H7 (cell line): Measurements from ENCODE around the gene BRPF3. TPM values are rescaled to one million over a fixed set of nuclear protein-coding genes. Genes with fewer than 3 reads are reported as not detected.

Experiments
- DNase-seq: peaks from one replicate; pipeline ENCODE4 v3.0.0; 2012
- H3K27me3 ChIP-seq: 2 replicates; pipeline ENCODE4 v1.6.0; 2011; ENCODE audit warnings: mild to moderate bottlenecking, low read length; ENCODE audit not compliant: control insufficient read depth, insufficient read depth
- H3K36me3 ChIP-seq: replicated peaks from 2 replicates; pipeline ENCODE4 v1.5.1; 2011; ENCODE audit warnings: low read length; ENCODE audit not compliant: control insufficient read depth, insufficient read depth
- H3K4me3 ChIP-seq: 2 replicates; pipeline ENCODE4 v1.5.1; 2011; ENCODE audit warnings: low read depth, mild to moderate bottlenecking, control low read depth, low read length, moderate library complexity; ENCODE audit not compliant: insufficient read depth
- total RNA-seq: library from RNA; depleted of rRNA; stranded (reverse); fragments of >200 nt; shearing (Covaris generic); gene quantifications from 2 replicates; pipeline ENCODE4 v1.2.3, GENCODE V29; 2014

The BRPF3 gene
- total RNA-seq, 1 experiment from 2014 or later = 12.7 TPM

DNA sequence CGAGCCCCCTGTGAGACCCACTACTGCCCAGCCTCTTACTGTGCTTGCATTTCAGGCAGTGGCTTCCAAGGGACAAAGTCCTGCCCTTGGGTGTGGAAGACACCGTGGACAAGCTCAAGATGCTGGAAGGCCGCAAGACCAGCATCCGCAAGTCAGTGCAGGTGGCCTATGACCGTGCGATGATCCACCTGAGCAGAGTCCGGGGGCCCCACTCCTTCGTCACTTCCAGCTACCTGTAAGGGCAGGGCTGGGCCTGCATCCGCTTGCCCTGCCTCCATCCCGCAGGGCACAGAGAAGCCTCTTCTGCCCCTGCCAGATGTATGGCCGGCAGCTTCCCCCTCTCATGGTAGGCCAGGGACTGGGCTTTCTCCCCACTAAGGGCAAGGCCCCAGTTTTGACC lies 33.8 kb downstream of the BRPF3 start:
- no peak for DNase-seq
- H3K36me3 ChIP-seq = peaks cover 11% of the 10 kb centered on the region
- no peaks in the 10 kb centered on the region for H3K27me3 ChIP-seq
- H3K4me3 ChIP-seq = no peak overlapping the region

DNA sequence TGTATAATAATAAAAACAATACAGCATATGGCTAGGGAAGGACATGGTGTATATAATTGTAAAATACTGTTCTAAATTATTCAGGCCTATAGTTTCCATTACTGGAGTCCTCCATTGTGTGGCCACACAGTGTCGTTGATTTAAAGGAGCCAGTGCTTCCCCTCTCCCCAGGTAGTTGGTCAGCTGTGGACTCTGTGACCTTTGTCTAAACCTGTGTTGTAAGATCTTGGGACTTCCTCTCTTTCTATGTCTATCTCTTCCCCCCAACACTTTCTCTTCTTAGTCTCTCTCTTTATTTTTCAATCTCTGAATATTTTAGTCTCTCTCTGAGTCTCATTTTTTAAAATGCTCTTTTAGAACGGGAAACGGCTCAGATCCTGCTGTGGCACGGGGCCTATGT lies 35.6 kb downstream of the BRPF3 start:
- DNase-seq = no peak
- no peaks in the 10 kb centered on the region for H3K27me3 ChIP-seq
- no peak overlapping the region for H3K4me3 ChIP-seq
- H3K36me3 ChIP-seq = peaks cover 10% of the 10 kb centered on the region

DNA sequence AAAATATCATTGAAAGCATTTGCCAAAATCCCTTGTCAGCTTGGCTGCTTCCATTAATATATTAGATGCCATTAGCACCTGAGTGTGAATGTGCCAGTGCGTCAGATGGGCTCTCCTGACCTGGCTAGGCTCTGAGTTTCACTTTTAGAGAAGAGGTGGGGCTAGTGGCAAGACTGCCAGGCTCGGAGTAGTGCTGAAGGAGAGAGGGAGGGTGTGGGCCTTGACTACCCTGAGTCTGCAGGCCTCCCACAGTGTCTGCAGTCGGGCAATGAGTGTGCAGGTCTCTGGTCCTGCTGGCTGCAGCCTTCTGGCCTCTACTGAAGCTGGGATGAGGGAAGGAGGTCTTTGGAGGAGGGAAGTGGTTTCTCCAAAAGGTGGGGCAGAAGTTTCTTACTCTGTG lies 38.8 kb downstream of the BRPF3 start:
- Histone ChIP-seq H3K4me3 (no peak overlapping the region), H3K27me3 (no peaks in the 10 kb centered on the region), H3K36me3 (peaks cover 6% of the 10 kb centered on the region)
- peak; percentile 68 for DNase-seq

DNA sequence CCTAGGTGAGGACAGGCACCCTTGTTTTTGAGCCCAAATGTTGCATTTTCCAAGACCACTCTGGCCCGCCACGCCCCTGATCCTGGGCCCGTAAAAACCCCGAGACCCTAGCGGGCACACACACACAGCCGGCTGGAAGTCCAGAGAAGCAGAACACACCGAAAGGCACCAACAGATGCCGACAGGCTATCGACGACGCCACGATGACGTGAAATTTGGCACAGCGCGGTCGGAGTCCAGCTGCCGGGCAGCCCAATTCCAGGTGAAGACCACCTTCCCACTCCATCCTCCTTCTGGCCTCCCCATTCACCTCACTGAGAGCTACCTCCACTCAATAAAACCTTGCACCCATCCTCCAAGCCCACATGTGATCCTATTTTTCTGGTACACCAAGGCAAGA lies 39.3 kb downstream of the BRPF3 start:
- H3K4me3 ChIP-seq = no peak overlapping the region
- DNase-seq = no peak
- no peaks in the 10 kb centered on the region for H3K27me3 ChIP-seq
- peaks cover 3% of the 10 kb centered on the region for H3K36me3 ChIP-seq

DNA sequence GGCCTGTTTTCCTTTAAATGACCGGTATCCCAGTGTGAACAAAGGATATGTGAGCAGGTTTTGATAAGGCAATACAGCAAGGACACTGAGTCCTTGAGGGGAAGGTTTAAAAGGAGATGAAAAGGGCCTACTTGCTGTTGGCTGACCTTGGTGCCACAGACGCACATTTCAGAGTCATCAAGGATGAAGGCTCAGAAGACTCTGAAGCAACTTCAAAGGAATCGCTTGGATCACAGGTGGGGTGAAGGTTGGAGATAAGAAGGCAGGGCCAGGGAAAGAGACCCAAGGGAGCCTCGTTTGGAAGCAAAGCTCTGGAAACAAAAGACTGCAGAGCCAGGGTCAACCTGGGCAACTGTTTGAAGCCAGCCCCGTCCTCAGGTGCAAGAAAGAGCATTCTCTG lies 43.2 kb downstream of the BRPF3 start:
- no peak for DNase-seq
- no peaks in the 10 kb centered on the region for H3K36me3 ChIP-seq
- no peaks in the 10 kb centered on the region for H3K27me3 ChIP-seq
- no peak overlapping the region for H3K4me3 ChIP-seq

DNA sequence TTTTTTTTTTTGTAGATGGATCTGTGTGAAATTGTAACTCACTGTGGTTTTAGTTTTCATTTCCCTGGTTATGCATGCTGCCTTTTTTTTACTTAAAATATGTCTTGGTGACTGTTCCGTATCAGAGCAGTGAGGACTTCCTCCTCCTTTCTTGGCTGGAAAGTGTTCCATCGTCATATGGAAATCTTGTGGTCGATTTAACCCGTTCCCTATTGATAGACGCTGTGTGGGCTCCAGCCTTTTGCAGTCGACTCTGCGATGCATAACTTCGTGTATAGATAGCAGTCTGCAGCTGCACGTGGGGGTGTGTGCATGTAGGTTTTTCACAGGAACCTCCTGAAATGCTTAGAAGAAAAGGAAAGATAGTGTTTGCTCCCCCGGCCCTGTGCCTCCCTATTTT lies 45.2 kb downstream of the BRPF3 start:
- Histone ChIP-seq H3K27me3 (no peaks in the 10 kb centered on the region), H3K4me3 (no peak overlapping the region), H3K36me3 (no peaks in the 10 kb centered on the region)
- DNase-seq = no peak

DNA sequence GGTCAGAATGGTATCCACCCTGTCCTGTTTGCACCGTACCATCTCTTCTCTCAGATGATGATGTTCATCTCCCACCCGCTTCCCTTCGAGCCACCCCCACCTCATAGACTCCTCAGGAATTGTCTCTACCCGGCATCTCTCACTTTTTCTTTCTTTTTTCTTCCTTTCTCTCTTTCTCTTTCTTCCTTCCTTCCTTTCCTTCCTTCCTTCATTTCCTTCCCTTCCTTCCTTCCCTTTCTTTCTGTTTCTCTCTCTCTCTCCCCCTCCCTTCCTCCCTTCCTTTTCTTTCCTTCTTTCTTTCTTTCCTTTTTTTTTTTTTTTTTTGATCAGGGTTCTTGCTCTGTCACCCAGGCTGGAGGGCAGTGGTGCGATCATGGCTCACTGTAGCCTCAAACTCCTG lies 45.6 kb downstream of the BRPF3 start:
- no peak for DNase-seq
- H3K4me3 ChIP-seq = no peak overlapping the region
- no peaks in the 10 kb centered on the region for H3K27me3 ChIP-seq
- H3K36me3 ChIP-seq = no peaks in the 10 kb centered on the region

DNA sequence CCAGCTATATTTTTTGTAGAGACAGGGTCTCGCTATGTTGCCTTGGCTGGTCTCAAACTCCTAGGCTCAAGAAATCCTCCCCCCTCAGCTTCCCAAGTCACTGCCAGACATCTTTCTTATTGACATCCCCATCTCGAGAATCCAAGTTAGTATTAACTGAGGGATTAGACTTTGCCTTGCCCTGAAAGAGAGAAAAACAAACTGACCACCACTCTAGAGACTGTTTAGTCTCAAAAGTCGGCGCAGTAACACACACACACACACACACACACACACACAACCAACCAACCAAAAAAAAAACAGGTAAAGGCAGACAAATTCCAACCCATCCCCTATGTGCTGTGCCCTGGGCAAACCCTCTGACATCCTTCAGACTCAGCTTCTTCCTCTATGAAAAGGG lies 46.1 kb downstream of the BRPF3 start:
- no peak for DNase-seq
- Histone ChIP-seq H3K36me3 (no peaks in the 10 kb centered on the region), H3K4me3 (no peak overlapping the region), H3K27me3 (no peaks in the 10 kb centered on the region)

DNA sequence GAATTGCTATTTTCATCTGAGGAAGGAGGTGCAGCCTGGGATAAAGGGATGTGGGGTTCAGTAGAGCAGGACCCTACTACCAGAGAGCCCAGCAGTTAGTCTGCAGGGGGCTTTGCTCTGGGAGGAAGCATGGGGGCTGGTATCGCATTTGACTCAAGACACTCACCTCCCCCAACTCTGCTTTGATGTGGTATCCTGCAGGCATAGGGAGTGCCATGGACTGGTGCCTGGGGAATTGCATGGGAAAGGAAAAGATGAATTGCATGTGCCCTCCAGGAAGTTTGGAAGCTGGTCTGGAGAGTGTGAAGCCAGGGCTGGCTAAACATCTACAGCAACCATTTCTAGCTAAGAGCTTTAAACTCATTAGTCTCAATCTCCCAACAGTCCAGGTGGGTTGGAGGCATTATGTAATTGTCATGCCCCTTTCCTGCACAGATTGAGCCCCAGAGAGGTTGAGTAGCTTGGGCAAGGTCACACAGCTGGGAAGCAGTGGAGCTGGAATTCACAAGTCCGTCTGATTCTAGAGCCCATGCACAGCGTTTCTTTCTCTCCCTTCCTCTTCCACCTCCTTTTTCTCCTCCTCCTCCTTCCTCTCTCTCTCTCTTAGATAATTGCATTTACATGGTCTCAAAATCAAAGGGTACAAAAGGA lies 47.1 kb downstream of the BRPF3 start:
- Histone ChIP-seq H3K27me3 (no peaks in the 10 kb centered on the region), H3K36me3 (no peaks in the 10 kb centered on the region), H3K4me3 (no peak overlapping the region)
- DNase-seq = no peak

DNA sequence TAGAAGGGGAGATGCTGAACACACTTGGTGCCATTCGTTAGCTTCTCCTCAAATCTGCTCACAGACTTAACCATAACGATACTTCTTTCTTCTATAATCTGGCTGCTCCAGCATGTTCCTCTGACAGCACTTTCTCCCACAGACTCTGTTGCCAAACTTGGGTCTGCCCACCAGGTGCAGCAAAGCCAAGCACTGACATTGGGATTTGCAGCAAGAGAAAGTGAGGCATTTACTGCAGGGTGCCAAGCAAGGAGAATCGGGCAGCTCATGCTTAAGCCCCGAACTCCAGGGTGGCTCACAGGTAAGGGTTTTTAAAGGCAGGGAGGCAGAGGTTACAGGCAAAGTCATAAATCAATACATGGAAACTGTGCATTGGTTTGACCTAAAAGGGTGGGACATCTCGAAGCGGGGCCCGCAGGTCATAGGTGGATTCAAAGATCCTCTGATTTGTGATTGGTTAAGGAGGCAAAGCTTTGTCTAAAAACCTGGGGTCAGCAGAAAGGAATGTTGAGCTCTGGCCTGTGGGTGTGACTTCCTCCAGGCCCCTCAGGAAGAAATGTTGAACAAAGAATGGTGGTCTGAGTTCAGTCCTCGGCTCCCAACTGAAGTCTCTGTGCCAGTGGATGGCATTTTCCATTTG lies 48.2 kb downstream of the BRPF3 start:
- Histone ChIP-seq H3K36me3 (no peaks in the 10 kb centered on the region), H3K27me3 (no peaks in the 10 kb centered on the region), H3K4me3 (no peak overlapping the region)
- DNase-seq = peak; percentile 67

DNA sequence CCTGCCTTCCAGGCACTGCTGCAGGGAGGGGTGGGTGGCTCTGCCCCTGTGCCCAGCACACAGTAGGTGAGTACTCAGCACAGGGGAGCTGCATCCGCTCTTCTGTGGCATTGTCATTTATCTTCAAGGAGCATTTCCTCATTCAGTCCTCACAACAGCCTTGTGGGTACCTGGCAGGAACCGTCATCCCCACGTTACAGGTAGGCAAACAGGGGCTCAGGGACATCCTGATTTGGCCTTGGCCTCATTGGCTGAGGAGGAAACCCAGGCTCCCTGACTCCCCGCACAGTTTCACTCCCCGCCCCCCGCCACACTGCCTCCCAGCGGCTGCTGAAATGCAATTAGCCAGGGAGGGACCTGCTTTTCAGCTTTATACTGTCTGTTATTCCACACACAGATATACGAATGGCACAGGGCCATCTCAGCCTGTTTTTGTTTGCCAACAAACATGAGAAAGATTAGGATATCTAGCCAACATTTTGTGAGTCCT lies 49.1 kb downstream of the BRPF3 start:
- H3K4me3 ChIP-seq = no peak overlapping the region
- H3K36me3 ChIP-seq = no peaks in the 10 kb centered on the region
- H3K27me3 ChIP-seq = no peaks in the 10 kb centered on the region
- DNase-seq = peak; percentile 70

DNA sequence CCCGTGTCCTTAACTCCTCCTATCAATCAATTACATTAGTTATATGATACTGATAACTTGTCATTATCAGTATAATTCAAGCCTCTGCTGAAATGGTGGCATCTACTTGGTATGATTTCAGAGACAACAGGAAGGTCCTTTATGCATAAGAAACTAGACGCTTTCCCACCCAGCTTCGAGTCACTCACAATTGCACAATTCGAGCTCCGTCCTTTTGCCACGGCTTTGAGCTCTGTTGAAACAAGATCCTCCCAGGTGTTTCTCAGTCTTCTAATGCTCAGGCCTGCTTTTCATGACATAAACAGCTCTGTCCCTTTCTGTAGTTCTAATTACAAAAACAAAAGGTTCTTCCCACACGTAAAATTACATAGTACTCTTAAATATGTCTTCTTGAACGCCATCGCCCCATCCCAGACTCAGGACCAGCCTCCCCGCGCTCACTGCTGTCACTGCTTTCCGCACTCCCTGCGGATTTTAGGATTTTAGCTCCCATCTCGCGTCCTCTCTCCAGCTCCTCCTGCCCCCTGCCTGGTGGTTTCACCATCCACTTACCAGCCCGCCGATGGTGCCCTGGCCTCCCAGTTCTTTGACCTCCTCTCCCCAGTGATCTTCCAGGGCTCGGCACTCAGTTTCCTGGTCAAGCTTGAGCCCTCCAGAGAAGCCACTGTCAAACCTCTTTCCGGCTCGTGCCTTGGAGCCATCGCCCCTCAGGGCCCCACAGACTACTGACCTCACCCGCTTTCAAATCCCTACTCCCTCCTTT lies 50.1 kb downstream of the BRPF3 start:
- Histone ChIP-seq H3K4me3 (no peak overlapping the region), H3K27me3 (no peaks in the 10 kb centered on the region)
- peak; percentile 16 for DNase-seq

DNA sequence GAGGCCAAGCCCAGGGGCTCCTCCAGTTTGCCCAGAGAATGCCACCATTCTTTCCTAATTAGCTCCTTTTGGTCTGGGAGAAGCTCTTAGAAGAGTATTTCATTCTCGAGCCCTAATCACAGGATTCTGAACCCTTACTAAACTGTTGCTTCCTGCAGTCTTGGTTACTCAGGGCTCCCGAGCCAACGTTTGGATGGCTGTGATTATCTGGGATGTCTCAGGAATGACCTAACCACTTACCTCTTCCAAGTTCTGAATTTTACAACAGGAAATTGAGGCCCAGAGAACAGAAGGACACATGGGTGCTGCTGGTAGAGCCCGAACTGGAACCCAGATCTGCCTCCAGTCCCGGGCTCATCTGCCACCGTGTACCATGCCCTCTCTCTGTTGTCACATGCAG lies 51.1 kb downstream of the BRPF3 start:
- no peak for DNase-seq
- H3K36me3 ChIP-seq = no peaks in the 10 kb centered on the region
- no peak overlapping the region for H3K4me3 ChIP-seq
- no peaks in the 10 kb centered on the region for H3K27me3 ChIP-seq

More for the DNA sequence above, 50.1 kb downstream of the BRPF3 start:
- no peaks in the 10 kb centered on the region for H3K36me3 ChIP-seq

DNA sequence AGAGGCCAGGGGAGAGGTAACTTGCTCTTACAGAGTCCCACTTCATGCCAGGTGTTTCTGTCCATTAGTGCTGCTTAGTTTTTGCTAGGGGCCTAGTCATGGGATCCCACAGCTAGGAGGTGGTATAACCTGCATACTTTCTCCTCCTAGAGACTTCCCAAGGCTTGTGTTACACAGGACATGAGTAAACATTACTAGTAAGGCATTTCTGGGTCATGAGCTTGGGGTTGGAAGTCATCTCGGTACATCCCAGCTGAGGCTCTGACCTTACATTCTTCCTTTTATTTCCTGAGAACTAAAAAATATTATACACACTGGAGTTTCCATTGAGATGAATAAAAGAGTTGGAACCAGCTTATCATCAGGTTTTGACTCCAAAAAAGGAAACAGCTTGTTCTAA lies 52.4 kb downstream of the BRPF3 start:
- Histone ChIP-seq H3K36me3 (no peaks in the 10 kb centered on the region), H3K4me3 (no peak overlapping the region), H3K27me3 (no peaks in the 10 kb centered on the region)
- no peak for DNase-seq

DNA sequence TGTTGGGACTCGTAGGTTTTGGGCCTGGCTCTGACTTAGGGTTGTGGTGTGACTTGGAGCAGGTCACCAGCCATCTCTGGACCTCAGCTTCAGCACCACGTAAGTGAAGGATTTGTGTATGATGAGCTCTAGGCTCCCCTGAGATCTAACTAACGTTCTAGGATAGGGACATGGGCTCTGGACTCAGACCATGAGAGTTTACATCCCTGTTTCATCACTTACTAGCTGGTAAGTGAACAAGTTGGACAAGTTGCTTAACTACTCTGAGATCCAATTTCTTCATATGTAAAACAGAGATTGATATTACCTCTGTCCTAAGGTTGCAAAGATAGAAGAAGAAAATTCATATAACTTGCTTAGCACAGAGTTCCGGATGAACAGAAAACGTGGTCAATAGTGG lies 53.0 kb downstream of the BRPF3 start:
- H3K36me3 ChIP-seq = no peaks in the 10 kb centered on the region
- no peak overlapping the region for H3K4me3 ChIP-seq
- no peaks in the 10 kb centered on the region for H3K27me3 ChIP-seq
- no peak for DNase-seq
